Naive thymus-derived CD4-positive, alpha-beta T cell (primary cell): ENCODE results near the gene CALU. TPM values are rescaled to one million over a fixed set of nuclear protein-coding genes. Genes with fewer than 3 reads are reported as not detected.

Experiments used
- ATAC-seq: fragments of 150-1000 bp; cut with Tn5 transposase; 2 replicates; pipeline ENCODE4 v1.10.0; 2021; ENCODE audit warnings: mild to moderate bottlenecking, moderate library complexity
- CTCF ChIA-PET: fragments of 350-600 bp; sonication (Branson Sonifier 250); formaldehyde crosslinking; loops from one replicate; lab custom pipeline; 2021; ENCODE audit warnings: antibody characterized with exemption; lab: Charles Lee
- POLR2A ChIA-PET: fragments of 350-600 bp; sonication (Branson Sonifier 250); formaldehyde crosslinking; loops from one replicate; lab custom pipeline; 2021; ENCODE audit warnings: antibody characterized with exemption, inconsistent platforms; lab: Charles Lee
- DNase-seq, 9 donors: peaks; one replicate each; pipeline versions ENCODE4 v3.0.0 to v3.0.0-alpha.2; 2020 to 2022; ENCODE audit warnings: mixed read lengths in 1 of 9
- H3K27ac ChIP-seq: one replicate; pipeline ENCODE4 v1.7.0; 2013; ENCODE audit warnings: mild to moderate bottlenecking, low read depth, low read length, moderate library complexity
- H3K27me3 ChIP-seq, 2 donors: one replicate each; pipeline ENCODE4 v1.7.0; 2013; ENCODE audit warnings: low read length in 2 of 2, mild to moderate bottlenecking in 2 of 2, moderate library complexity in 2 of 2; ENCODE audit not compliant: control insufficient read depth in 2 of 2, insufficient read depth in 2 of 2
- H3K36me3 ChIP-seq, 3 experiments: 1 replicate in 2 of 3; 2 replicates in 1 of 3; pipeline ENCODE4 v1.7.0; 2013; ENCODE audit warnings: low read length in 3 of 3, mild to moderate bottlenecking in 3 of 3, moderate library complexity in 1 of 3; ENCODE audit not compliant: insufficient read depth in 3 of 3, control insufficient read depth in 2 of 3
- H3K4me1 ChIP-seq, 2 donors: one replicate each; pipeline ENCODE4 v1.7.0; 2013; ENCODE audit warnings: low read length in 2 of 2, mild to moderate bottlenecking in 2 of 2, moderate library complexity in 1 of 2; ENCODE audit not compliant: control insufficient read depth in 2 of 2, insufficient read depth in 2 of 2
- H3K4me3 ChIP-seq: 2 replicates; pipeline ENCODE4 v1.7.0; 2013; ENCODE audit warnings: mild to moderate bottlenecking, low read length
- H3K9me3 ChIP-seq, 3 experiments: 1 replicate in 2 of 3; 2 replicates in 1 of 3; pipeline ENCODE4 v1.7.0; 2013; ENCODE audit warnings: low read length in 3 of 3; ENCODE audit not compliant: control insufficient read depth in 2 of 3
- H3K27ac Mint-ChIP-seq, 9 donors: one replicate each; pipeline ENCODE4 v1.8.0; 2020 to 2022; ENCODE audit warnings: mixed read lengths in 9 of 9, mild to moderate bottlenecking in 8 of 9, moderate library complexity in 5 of 9, inconsistent platforms in 2 of 9
- H3K27me3 Mint-ChIP-seq, 5 donors: one replicate each; pipeline ENCODE4 v1.8.0; 2021 to 2022; ENCODE audit warnings: mixed read lengths in 5 of 5, mild to moderate bottlenecking in 1 of 5
- H3K36me3 Mint-ChIP-seq, 5 donors: one replicate each; pipeline ENCODE4 v1.8.0; 2020 to 2022; ENCODE audit warnings: mixed read lengths in 5 of 5, mild to moderate bottlenecking in 3 of 5, inconsistent platforms in 1 of 5
- H3K4me1 Mint-ChIP-seq, 7 donors: one replicate each; pipeline ENCODE4 v1.8.0; 2020 to 2022; ENCODE audit warnings: mixed read lengths in 7 of 7, mild to moderate bottlenecking in 3 of 7, inconsistent platforms in 1 of 7
- H3K4me3 Mint-ChIP-seq, 10 donors: one replicate each; pipeline ENCODE4 v1.8.0; 2020 to 2022; ENCODE audit warnings: mild to moderate bottlenecking in 10 of 10, mixed read lengths in 10 of 10, moderate library complexity in 6 of 10, inconsistent platforms in 2 of 10
- H3K9me3 Mint-ChIP-seq, 11 donors: one replicate each; pipeline ENCODE4 v1.8.0; 2020 to 2022; ENCODE audit warnings: mixed read lengths in 11 of 11, mild to moderate bottlenecking in 4 of 11, inconsistent platforms in 1 of 11, moderate library complexity in 1 of 11
- intact Hi-C, 2 donors: fragments of 100-400 bp; cut with micrococcal nuclease; formaldehyde crosslinking; loops; one replicate each; pipeline ENCODE4 v1.15.1; 2023
- polyA plus RNA-seq, 2 donors: library from polyadenylated mRNA; unstranded; fragments of 300-500 nt; fragmentation: Illumina TruSeq; gene quantifications; one replicate each; pipeline ENCODE4 v1.2.3, GENCODE V29; 2021
- total RNA-seq, 6 experiments: library from RNA in 5 of 6; stranded (reverse) in 5 of 6; gene quantifications; 1 replicate in 5 of 6; 2 replicates in 1 of 6; pipeline ENCODE4 v1.2.3 and lab custom pipeline; 2021 to 2026

CALU gene
- total and polyA plus RNA-seq, 7 experiments from 2014 or later, result 18.6 to 36.2 (median 22.2) TPM

DNA sequence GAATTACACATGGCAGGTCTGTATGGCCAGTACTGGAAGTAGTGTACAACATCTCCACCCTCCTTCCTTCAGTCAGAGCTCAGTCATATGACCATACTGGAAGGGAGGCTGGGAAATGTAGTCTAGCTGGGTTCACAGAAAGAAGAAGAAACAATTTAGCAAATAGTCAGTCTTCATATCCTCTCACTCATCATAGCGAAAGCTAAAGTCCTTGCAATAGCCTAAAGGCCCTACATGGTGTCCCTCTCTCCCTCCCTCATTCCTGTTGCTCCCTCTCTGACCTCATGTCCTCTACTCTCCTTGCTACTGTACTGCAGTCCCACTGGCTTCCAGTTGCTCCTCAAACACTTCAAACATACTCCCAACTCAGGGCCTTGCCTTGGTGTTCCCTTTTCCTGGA, 4.3 kb upstream of the CALU start:
- peaks cover 0 to 2% (median 0%) of the 10 kb centered on the region in 11 donors for H3K9me3 Mint-ChIP-seq
- intact Hi-C loops, result loop anchor here in 1 of 2 donors (5.0 kb wide), 1 partner anchor 57 kb away; the partner anchor contains the start of gene CCDC136
- peaks cover 4 to 14% (median 10%) of the 10 kb centered on the region in 5 donors for H3K27me3 Mint-ChIP-seq
- Histone ChIP-seq H3K4me1 (peaks cover 0 to 6% of the 10 kb centered on the region in 2 donors), H3K36me3 (peaks cover 0 to 3% (median 0%) of the 10 kb centered on the region in 3 experiments), H3K9me3 (no peaks in the 10 kb centered on the region), H3K27me3 (peaks cover 0 to 3% of the 10 kb centered on the region in 2 donors), H3K4me3 (no peak overlapping the region), H3K27ac (no peak overlapping the region)
- H3K36me3 Mint-ChIP-seq, result no peaks in the 10 kb centered on the region
- H3K4me1 Mint-ChIP-seq, result peaks cover 0 to 16% (median 13%) of the 10 kb centered on the region in 7 donors
- ChIA-PET POLR2A (interaction anchor here (1.0 kb wide), 1 partner anchor 26 kb away, joined by 3 read pairs; no protein-coding TSS in a partner anchor), CTCF (interaction anchor here (0.8 to 1.0 kb wide), 2 partner anchors 8 to 9 kb away, joined by 3 read pairs; no protein-coding TSS in a partner anchor)
- no peak overlapping the region for H3K27ac Mint-ChIP-seq
- DNase-seq, result no peak
- no peak overlapping the region for H3K4me3 Mint-ChIP-seq
- no peak for ATAC-seq

DNA sequence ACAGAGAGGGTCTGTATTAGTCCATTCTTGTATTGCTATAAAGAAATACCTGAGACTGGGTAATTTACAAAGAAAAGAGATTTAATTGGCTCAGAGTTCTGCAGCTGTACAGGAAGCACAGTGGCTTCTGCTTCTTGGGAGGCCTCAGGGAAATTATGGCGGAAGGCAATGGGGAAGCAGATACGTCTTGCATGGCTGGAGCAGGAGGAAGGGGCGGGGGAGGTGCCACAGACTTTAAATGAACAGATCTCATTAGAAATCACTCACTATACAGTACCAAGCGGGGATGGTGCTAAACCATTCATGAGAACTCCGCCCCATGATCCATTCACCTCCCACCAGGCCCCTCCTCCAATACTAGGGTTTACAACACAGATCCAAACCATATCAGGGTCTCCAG, 3.7 kb upstream of the CALU start:
- H3K27me3 ChIP-seq, result peaks cover 0 to 3% of the 10 kb centered on the region in 2 donors
- Mint-ChIP-seq H3K4me3 (no peak overlapping the region), H3K27me3 (peaks cover 4 to 14% (median 10%) of the 10 kb centered on the region in 5 donors), H3K36me3 (no peaks in the 10 kb centered on the region), H3K9me3 (peaks cover 0 to 2% (median 0%) of the 10 kb centered on the region in 11 donors), H3K27ac (no peak overlapping the region), H3K4me1 (peaks cover 0 to 21% (median 19%) of the 10 kb centered on the region in 7 donors)
- CTCF ChIA-PET, result interaction anchor here (0.8 to 1.0 kb wide), 2 partner anchors 7 to 9 kb away, joined by 3 read pairs; no protein-coding TSS in a partner anchor
- POLR2A ChIA-PET, result interaction anchor here (1.0 kb wide), 1 partner anchor 27 kb away, joined by 3 read pairs; no protein-coding TSS in a partner anchor
- ATAC-seq, result no peak
- H3K4me3 ChIP-seq, result no peak overlapping the region
- no peak for DNase-seq
- H3K9me3 ChIP-seq, result no peaks in the 10 kb centered on the region
- no peak overlapping the region for H3K27ac ChIP-seq
- peaks cover 5 to 12% of the 10 kb centered on the region in 2 donors for H3K4me1 ChIP-seq
- intact Hi-C loops, result loop anchor here in 1 of 2 donors (5.0 kb wide), 1 partner anchor 57 kb away; the partner anchor contains the start of gene CCDC136
- H3K36me3 ChIP-seq, result peaks cover 0 to 3% (median 0%) of the 10 kb centered on the region in 3 experiments

DNA sequence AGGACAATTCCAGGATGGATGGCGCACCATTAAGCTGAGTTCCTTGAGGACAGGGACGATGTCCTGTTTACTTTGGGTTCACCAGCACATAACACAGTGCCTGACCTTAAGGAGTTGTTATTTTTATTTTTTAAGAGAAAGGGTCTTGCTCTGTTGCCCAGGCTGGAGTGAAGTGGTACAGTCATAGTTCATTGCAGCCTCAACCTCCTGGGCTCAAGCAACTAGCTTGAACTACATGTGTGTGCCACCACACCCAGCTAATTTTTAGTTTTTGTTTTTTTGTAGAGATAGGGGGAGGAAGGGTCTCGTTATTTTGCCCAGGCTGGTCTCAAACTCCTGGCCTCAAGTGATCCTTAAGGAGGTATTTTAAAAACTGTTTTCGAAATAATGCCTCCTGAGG, 1.7 kb upstream of the CALU start:
- Mint-ChIP-seq H3K9me3 (peaks cover 0 to 2% (median 0%) of the 10 kb centered on the region in 11 donors), H3K27me3 (peaks cover 0 to 5% (median 0%) of the 10 kb centered on the region in 5 donors), H3K4me3 (peak overlapping the region in 2 of 10 donors; percentile 20 to 98), H3K36me3 (no peaks in the 10 kb centered on the region), H3K4me1 (peaks cover 7 to 41% (median 39%) of the 10 kb centered on the region in 7 donors), H3K27ac (peak overlapping the region in 5 of 9 donors; percentile 35 to 99 (median 96))
- ATAC-seq (no peak), DNase-seq (no peak)
- Histone ChIP-seq H3K9me3 (no peaks in the 10 kb centered on the region), H3K36me3 (peaks cover 0 to 3% (median 0%) of the 10 kb centered on the region in 3 experiments), H3K4me1 (peaks cover 13% of the 10 kb centered on the region in 2 donors), H3K4me3 (no peak overlapping the region), H3K27me3 (peaks cover 0 to 3% of the 10 kb centered on the region in 2 donors), H3K27ac (no peak overlapping the region)
- intact Hi-C loops, result loop anchor here in 1 of 2 donors (5.0 kb wide), 1 partner anchor 55 kb away; the partner anchor contains the start of gene CCDC136
- CTCF ChIA-PET, result interaction anchor here (1.0 kb wide), 1 partner anchor 125 kb away, joined by 3 read pairs; the partner anchor contains the start of gene ATP6V1F
- POLR2A ChIA-PET, result interaction anchor here (0.8 kb wide), 1 partner anchor 400 kb away, joined by 3 read pairs; no protein-coding TSS in a partner anchor

DNA sequence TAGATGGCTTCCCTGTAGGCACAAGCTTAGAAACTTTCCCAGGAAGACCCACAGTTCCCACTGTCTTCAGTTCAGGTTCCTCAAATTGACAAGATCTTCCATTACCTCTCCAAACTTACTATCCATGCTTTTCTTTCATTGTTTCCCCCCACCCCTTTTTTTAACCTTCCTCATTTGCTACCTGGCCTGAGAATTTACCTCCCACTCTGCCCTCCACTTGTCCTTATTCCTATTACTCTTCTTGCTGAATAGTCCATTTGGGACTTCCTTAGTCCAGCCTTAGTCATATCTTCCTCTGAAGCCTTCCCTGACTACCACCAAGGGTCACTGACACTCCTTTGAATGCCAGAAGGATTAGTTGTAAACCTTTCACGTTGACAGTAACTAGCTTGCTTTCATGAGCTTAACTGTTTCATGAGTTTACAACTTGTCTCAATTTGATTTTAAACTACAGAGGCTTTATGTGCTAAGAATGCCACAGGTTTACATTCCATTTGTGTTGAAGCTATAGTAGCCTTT, 1.2 kb upstream of the CALU start:
- no peaks in the 10 kb centered on the region for H3K9me3 ChIP-seq
- intact Hi-C loops, result loop anchor here (2.0 to 5.0 kb wide), 9 partner anchors 41 to 1333 kb away; partner anchors contain the start of genes CCDC136 (in 1 of the 2), KLHDC10 (in 1 of the 2), SMKR1 (in 1 of the 2) and TNPO3 (in 1 of the 2)
- POLR2A ChIA-PET, result interaction anchor here (0.8 to 2.4 kb wide), 4 partner anchors 10 to 399 kb away, joined by 3 to 11 read pairs (median 6); partner anchors contain the start of gene ATP6V1F
- peaks cover 0 to 5% (median 0%) of the 10 kb centered on the region in 5 donors for H3K27me3 Mint-ChIP-seq
- H3K4me3 ChIP-seq, result no peak overlapping the region
- H3K27ac ChIP-seq, result peak overlapping the region; percentile 85
- peaks cover 7 to 42% (median 40%) of the 10 kb centered on the region in 7 donors for H3K4me1 Mint-ChIP-seq
- peaks cover 13% of the 10 kb centered on the region in 2 donors for H3K4me1 ChIP-seq
- CTCF ChIA-PET, result interaction anchor here (1.0 kb wide), 1 partner anchor 125 kb away, joined by 3 read pairs; the partner anchor contains the start of gene ATP6V1F
- DNase-seq (no peak), ATAC-seq (no peak)
- peaks cover 0 to 3% of the 10 kb centered on the region in 2 donors for H3K27me3 ChIP-seq
- no peaks in the 10 kb centered on the region for H3K36me3 Mint-ChIP-seq
- H3K27ac Mint-ChIP-seq, result peak overlapping the region in 8 of 9 donors; percentile 35 to 99 (median 97)
- peak overlapping the region in 9 of 10 donors; percentile 31 to 100 (median 95) for H3K4me3 Mint-ChIP-seq
- H3K9me3 Mint-ChIP-seq, result peaks cover 0 to 2% (median 0%) of the 10 kb centered on the region in 11 donors
- peaks cover 0 to 3% (median 0%) of the 10 kb centered on the region in 3 experiments for H3K36me3 ChIP-seq

DNA sequence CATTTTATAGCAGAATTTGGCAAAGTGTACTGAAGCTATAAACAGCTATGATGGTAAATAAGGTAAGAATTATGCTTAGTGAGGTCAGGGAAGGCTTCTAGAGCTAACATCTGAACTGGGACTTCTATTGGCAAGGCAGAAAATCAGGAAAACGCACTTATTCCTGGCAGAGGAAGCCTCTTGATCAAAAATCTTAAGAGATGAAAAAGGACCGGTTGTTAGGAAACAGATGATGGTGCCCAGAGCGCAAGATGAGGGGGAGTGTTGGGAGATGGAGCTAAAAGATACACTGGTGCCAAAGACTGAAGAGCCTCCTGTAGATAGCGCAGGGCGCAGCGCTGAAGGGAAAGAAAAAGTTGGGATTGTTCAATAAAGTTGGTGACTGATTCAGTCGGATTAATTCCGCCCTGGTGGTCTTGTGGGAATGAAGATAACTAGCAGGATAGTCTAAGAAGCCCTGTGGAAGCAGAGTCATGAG, 550 bp upstream of the CALU start:
- H3K36me3 ChIP-seq, result peaks cover 0 to 3% (median 0%) of the 10 kb centered on the region in 3 experiments
- DNase-seq (peak in 4 of 9 donors; percentile 10 to 34 (median 18)), ATAC-seq (peak; percentile 10)
- peak overlapping the region; percentile 85 for H3K27ac ChIP-seq
- Mint-ChIP-seq H3K4me3 (peak overlapping the region; percentile 89 to 100 (median 97)), H3K9me3 (peaks cover 0 to 2% (median 0%) of the 10 kb centered on the region in 11 donors), H3K4me1 (peaks cover 7 to 46% (median 41%) of the 10 kb centered on the region in 7 donors), H3K36me3 (no peaks in the 10 kb centered on the region), H3K27me3 (peaks cover 0 to 5% (median 0%) of the 10 kb centered on the region in 5 donors), H3K27ac (peak overlapping the region; percentile 96 to 99 (median 98))
- POLR2A ChIA-PET, result interaction anchor here (0.7 to 2.4 kb wide), 6 partner anchors 9 to 124 kb away, joined by 3 to 11 read pairs (median 4); partner anchors contain the start of gene ATP6V1F
- peak overlapping the region; percentile 86 for H3K4me3 ChIP-seq
- H3K27me3 ChIP-seq, result no peaks in the 10 kb centered on the region
- peaks cover 13% of the 10 kb centered on the region in 2 donors for H3K4me1 ChIP-seq
- H3K9me3 ChIP-seq, result no peaks in the 10 kb centered on the region
- intact Hi-C loops, result loop anchor here (1.0 to 5.0 kb wide), 17 partner anchors 42 to 1332 kb away; partner anchors contain the start of genes ATP6V1F (in 2 of the 2), CCDC136 (in 2 of the 2), TNPO3 (in 2 of the 2) and HILPDA (in 1 of the 2)
- CTCF ChIA-PET, result interaction anchor here (0.5 kb wide), 2 partner anchors 126 to 1197 kb away, joined by 3 to 5 read pairs; no protein-coding TSS in a partner anchor
